ENCODE data around the gene TIE1.
A peak's percentile ranks its signal among the peaks of the same experiment; 100 is the strongest.
"Not testable (repeated sequence)": the region's sequence is repeated elsewhere in the genome, so short reads cannot be mapped to it uniquely, and the experiment has no call there.

The TIE1 gene

GRCh38 chr1:43363283-43363934, 62.6 kb downstream of the TIE1 start:
- peak; percentile 48 for DNase-seq (ENCODE audit: low read depth)

GRCh38 chr1:43363935-43364525, 63.2 kb downstream of the TIE1 start:
- DNase-seq (ENCODE audit: low read depth), result no peak

GRCh38 chr1:43365678-43366077, 64.9 kb downstream of the TIE1 start:
- DNase-seq (ENCODE audit: low read depth), result no peak

- DNase-seq (ENCODE audit: low read depth), result no peak
Measured at GRCh38 chr1:43366179-43366578, 65.4 kb downstream of the TIE1 start.

- DNase-seq (ENCODE audit: low read depth), result peak; percentile 56
Measured at GRCh38 chr1:43366601-43367025, 65.8 kb downstream of the TIE1 start.

- no peak for DNase-seq (ENCODE audit: low read depth)
Measured at GRCh38 chr1:43367026-43367903, 66.5 kb downstream of the TIE1 start.

GRCh38 chr1:43367904-43368645, 67.3 kb downstream of the TIE1 start, which contains the start of gene ELOVL1:
TSS of gene ELOVL1 (minus strand) at chr1:43368011. CDS start at chr1:43365609, 2,402 bp downstream.
- DNase-seq (ENCODE audit: low read depth), result peak; percentile 92

GRCh38 chr1:43368646-43369020, 67.9 kb downstream of the TIE1 start:
- DNase-seq (ENCODE audit: low read depth), result no peak

- not testable (repeated sequence) for DNase-seq (ENCODE audit: low read depth)
Measured at GRCh38 chr1:43369779-43370178, 69.0 kb downstream of the TIE1 start.

- no peak for DNase-seq (ENCODE audit: low read depth)
Measured at GRCh38 chr1:43370564-43370963, 69.8 kb downstream of the TIE1 start.

- DNase-seq (ENCODE audit: low read depth), result peak; percentile 44
Measured at GRCh38 chr1:43372172-43372571, 71.4 kb downstream of the TIE1 start.
